Melanocyte of skin (primary cell): ENCODE measurements around the gene ZFP36L1. TPM values are rescaled to one million over a fixed set of nuclear protein-coding genes. Genes with fewer than 3 reads are reported as not detected.

Experiments
- total RNA-seq, 2 donors: library from RNA; depleted of rRNA; stranded (reverse); fragments of >200 nt; gene quantifications; 2 replicates each; pipeline ENCODE4 v1.2.3, GENCODE V29; 2012

Gene ZFP36L1, protein sequence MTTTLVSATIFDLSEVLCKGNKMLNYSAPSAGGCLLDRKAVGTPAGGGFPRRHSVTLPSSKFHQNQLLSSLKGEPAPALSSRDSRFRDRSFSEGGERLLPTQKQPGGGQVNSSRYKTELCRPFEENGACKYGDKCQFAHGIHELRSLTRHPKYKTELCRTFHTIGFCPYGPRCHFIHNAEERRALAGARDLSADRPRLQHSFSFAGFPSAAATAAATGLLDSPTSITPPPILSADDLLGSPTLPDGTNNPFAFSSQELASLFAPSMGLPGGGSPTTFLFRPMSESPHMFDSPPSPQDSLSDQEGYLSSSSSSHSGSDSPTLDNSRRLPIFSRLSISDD
- 10 to 100 TPM; 16.3 to 23.4 TPM for total RNA-seq

DNA sequence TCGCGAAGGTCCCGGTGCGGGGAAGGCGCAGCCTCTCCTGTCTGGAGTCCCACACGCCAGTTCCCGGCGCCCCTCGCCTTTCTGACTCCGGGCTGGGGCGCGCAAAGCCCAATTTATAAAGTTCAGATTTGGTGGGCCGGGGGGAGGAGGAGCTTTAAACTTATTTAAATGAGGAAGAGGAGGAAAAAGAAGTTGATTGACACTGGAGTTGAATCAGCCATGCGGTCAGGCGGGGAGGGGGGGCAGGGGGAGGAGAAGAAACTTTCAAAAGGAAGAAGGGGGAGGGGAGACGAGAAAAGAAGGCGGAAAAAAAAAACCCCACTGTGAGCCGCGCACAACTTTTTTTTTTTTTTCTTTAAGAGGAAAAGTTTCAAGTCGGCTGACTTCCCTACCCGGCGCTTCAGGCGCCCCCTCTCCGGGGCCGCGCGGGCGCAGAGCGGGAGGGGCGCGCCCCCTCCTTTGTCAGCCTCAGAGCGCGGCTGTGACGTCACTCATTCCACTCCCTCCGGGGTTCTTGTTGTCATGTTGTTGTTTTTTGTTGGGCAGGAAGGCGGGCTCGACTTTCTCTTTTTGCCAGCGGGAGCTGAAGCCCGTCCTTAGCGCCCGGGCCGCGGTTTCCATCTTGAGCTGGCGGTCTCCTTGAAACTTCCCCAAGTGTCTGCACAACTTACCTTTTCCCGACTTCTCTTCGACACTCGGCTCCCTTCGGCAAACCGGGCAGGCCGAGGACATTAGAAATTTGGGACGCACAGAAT is at the start of gene ZFP36L1:
Gene ZFP36L1 (minus strand): TSS at position 89 of the 755 bp plus-strand sequence. CDS start 129 bp downstream, outside the sequence.

Other genes with a start within 250 kb of the ZFP36L1 start
- gene ACTN1, start 186.2 kb upstream of the ZFP36L1 start, total RNA-seq: 100 to 1,000 TPM in 1 of 2 donors, 10 to 100 TPM in 1; 73.3 to 182 TPM